OCI-LY7 (cell line): ENCODE results near the gene C2CD3. TPM values are rescaled to one million over a fixed set of nuclear protein-coding genes. Genes with fewer than 3 reads are reported as not detected.

Source experiments
- BruUV-seq: library from RNA; stranded (reverse); fragments of 400-500 nt; replicated peaks from 2 replicates; lab custom pipeline; 2021; lab: Mats Ljungman, UMichigan
- CTCF ChIA-PET: fragments of 300-600 bp; sonication (Branson Sonifier 250); formaldehyde crosslinking; loops from one replicate; lab custom pipeline; 2022; ENCODE audit warnings: antibody characterized with exemption; ENCODE audit not compliant: unreplicated experiment; lab: Charles Lee
- POLR2A ChIA-PET: fragments of 300-600 bp; sonication (Branson Sonifier 250); formaldehyde crosslinking; loops from one replicate; lab custom pipeline; 2022; ENCODE audit warnings: antibody characterized with exemption; lab: Charles Lee
- DNase-seq: peaks from one replicate; pipeline ENCODE4 v3.0.0-alpha.2; 2015; ENCODE audit warnings: low spot score
- H2AFZ ChIP-seq: fragments of 200-600 bp; sonication (generic), shearing (Covaris generic); 2 replicates; pipeline ENCODE4 v1.6.1; 2014; ENCODE audit warnings: mild to moderate bottlenecking, antibody characterized with exemption, low read length, moderate library complexity
- H3K27ac ChIP-seq: fragments of 200-600 bp; sonication (generic); 2 replicates; pipeline ENCODE4 v1.5.1; 2014; ENCODE audit warnings: mixed run types, low read depth, mild to moderate bottlenecking, moderate library complexity, low read length, inconsistent platforms; ENCODE audit not compliant: poor library complexity, severe bottlenecking
- H3K36me3 ChIP-seq: fragments of 200-600 bp; sonication (generic); 2 replicates; pipeline ENCODE4 v1.6.1; 2014; ENCODE audit warnings: mild to moderate bottlenecking, antibody characterized with exemption, low read length, moderate library complexity, mixed read lengths; ENCODE audit not compliant: insufficient read depth
- H3K4me1 ChIP-seq: fragments of 200-600 bp; sonication (generic); 2 replicates; pipeline ENCODE4 v1.5.1; 2014; ENCODE audit warnings: mild to moderate bottlenecking, low read length; ENCODE audit not compliant: insufficient read depth, poor library complexity, severe bottlenecking
- H3K4me2 ChIP-seq: fragments of 200-600 bp; sonication (generic); 2 replicates; pipeline ENCODE4 v1.6.1; 2014; ENCODE audit warnings: mild to moderate bottlenecking, low read length
- H3K4me3 ChIP-seq: fragments of 200-600 bp; sonication (generic); 2 replicates; pipeline ENCODE4 v1.5.1; 2014; ENCODE audit warnings: mild to moderate bottlenecking, low read depth, low read length; ENCODE audit not compliant: poor library complexity, severe bottlenecking
- H3K79me2 ChIP-seq: fragments of 200-600 bp; sonication (generic); 2 replicates; pipeline ENCODE4 v1.6.1; 2016; ENCODE audit warnings: low read depth, mild to moderate bottlenecking, low read length, moderate library complexity, mixed read lengths; ENCODE audit not compliant: insufficient read depth
- H3K9me2 ChIP-seq: fragments of 200-600 bp; sonication (generic); 2 replicates; pipeline ENCODE4 v1.6.1; 2016; ENCODE audit warnings: mild to moderate bottlenecking, low read length, mixed read lengths; ENCODE audit not compliant: insufficient read depth
- H3K9me3 ChIP-seq: fragments of 200-600 bp; sonication (generic); 2 replicates; pipeline ENCODE4 v1.6.1; 2014; ENCODE audit warnings: mild to moderate bottlenecking, mixed run types, low read length, mixed read lengths
- H4K20me1 ChIP-seq: fragments of 200-600 bp; sonication (generic); 2 replicates; pipeline ENCODE4 v1.6.1; 2014; ENCODE audit warnings: mild to moderate bottlenecking, antibody characterized with exemption, low read length, moderate library complexity, mixed read lengths; ENCODE audit not compliant: insufficient read depth
- EZH2phosphoT487 ChIP-seq: fragments of 200-600 bp; sonication (generic); IDR thresholded peaks from 2 replicates; pipeline ENCODE4 v1.6.1; 2018; ENCODE audit warnings: low read depth, borderline replicate concordance, mild to moderate bottlenecking, mixed run types, antibody characterized with exemption, low read length, moderate library complexity, mixed read lengths
- intact Hi-C: fragments of 100-400 bp; cut with micrococcal nuclease; formaldehyde crosslinking; loops from one replicate; pipeline ENCODE4 v1.10.0; 2022; ENCODE audit not compliant: unreplicated experiment
- total RNA-seq, 2 experiments: library from RNA; depleted of rRNA in 1 of 2; stranded (reverse); fragments of >200 nt in 1 of 2; shearing (Covaris generic) in 1 of 2; gene quantifications; 2 replicates each; pipeline ENCODE4 v1.2.3, GENCODE V29; 2014 to 2022
- TF ChIP-seq, protein P1 (sequence below): fragments of 200-600 bp; sonication (generic); conservative IDR thresholded peaks from 2 replicates; pipeline ENCODE4 v1.5.1; 2014; ENCODE audit warnings: mild to moderate bottlenecking, antibody characterized with exemption, low read length, moderate library complexity, mixed read lengths

Gene C2CD3
- total RNA-seq, 2 experiments from 2014 or later, result 29.2 to 32.1 TPM

DNA sequence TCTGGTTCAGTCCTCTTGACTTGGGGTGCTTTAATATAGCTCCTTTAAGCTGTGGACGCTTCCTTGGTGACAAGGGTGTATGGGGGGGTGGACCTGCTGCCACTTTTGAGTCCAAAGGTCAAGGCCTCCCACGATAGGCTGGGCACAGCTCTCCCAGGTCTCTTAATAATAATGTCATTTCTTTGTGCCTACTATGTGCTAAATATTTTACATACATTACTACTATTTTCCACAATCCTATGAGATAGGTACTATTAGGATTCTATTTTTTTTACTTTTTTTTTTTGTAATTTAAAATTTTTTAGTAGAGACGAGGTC lies 161.6 kb downstream of the C2CD3 start:
- H3K27ac ChIP-seq, result no peak overlapping the region
- intact Hi-C loops, result no loop called here
- H3K36me3 ChIP-seq, result no peaks in the 10 kb centered on the region
- no peaks in the 10 kb centered on the region for H3K9me3 ChIP-seq
- no peaks in the 10 kb centered on the region for H4K20me1 ChIP-seq
- H2AFZ ChIP-seq, result no peak overlapping the region
- TF ChIP-seq, protein P1, sequence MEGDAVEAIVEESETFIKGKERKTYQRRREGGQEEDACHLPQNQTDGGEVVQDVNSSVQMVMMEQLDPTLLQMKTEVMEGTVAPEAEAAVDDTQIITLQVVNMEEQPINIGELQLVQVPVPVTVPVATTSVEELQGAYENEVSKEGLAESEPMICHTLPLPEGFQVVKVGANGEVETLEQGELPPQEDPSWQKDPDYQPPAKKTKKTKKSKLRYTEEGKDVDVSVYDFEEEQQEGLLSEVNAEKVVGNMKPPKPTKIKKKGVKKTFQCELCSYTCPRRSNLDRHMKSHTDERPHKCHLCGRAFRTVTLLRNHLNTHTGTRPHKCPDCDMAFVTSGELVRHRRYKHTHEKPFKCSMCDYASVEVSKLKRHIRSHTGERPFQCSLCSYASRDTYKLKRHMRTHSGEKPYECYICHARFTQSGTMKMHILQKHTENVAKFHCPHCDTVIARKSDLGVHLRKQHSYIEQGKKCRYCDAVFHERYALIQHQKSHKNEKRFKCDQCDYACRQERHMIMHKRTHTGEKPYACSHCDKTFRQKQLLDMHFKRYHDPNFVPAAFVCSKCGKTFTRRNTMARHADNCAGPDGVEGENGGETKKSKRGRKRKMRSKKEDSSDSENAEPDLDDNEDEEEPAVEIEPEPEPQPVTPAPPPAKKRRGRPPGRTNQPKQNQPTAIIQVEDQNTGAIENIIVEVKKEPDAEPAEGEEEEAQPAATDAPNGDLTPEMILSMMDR, result no peak
- TF ChIP-seq EZH2phosphoT487, result no peak
- POLR2A ChIA-PET, result no interaction called here
- H3K9me2 ChIP-seq, result no peaks in the 10 kb centered on the region
- no peak overlapping the region for H3K4me2 ChIP-seq
- DNase-seq, result no peak
- BruUV-seq, result no TSS peak
- CTCF ChIA-PET, result no interaction called here
- no peaks in the 10 kb centered on the region for H3K79me2 ChIP-seq
- peaks cover 37% of the 10 kb centered on the region for H3K4me1 ChIP-seq
- no peak overlapping the region for H3K4me3 ChIP-seq

DNA sequence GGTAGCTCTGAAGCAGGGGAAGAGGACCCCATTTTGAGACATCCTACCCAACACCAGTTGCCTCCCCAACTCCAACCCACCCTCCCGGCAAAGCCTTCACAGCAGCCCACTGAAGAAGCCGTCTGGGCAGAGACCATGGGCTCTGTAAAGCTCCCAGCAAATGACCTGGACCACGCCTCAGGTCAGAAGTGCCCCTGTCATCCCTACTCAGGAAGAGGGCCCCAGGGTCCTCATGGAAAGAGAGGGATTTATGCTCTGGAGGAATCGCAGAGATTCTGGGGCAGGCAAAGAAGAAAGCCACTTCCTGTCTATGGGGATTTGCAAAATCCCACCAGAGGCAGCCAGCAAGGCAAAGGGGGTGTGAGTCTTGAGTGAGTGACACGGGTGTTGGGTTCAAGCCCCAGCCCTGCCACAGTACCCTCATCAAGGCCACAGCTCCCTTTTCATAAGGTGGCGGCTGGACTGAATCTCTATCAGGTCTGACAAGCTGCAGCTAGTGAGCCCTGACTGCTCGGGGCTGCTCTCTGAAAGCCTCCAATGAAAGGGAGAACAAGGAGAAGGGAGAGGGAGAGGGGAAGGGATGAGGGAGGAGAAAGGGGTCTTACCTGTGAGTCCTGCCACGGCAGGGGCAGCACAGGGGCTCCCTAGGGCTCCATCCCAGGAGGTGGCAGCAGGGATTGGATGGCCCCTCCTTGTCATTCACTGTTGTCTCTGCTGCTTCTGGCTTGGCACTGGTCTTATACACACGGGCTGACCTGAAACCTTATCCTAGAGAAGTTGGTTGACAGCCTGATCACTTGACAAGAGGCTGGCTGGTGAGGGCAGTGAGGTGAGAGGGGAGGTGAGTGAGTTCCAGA lies 162.2 kb downstream of the C2CD3 start, which contains the start of gene UCP3:
TSS of gene UCP3 (minus strand) at position 713 of the 857 bp plus-strand sequence. CDS start 2,043 bp downstream, outside the sequence.
- Histone ChIP-seq H4K20me1 (no peaks in the 10 kb centered on the region), H3K4me2 (no peak within 1 kb of the TSS), H3K9me3 (no peaks in the 10 kb centered on the region), H3K36me3 (no peaks in the 10 kb centered on the region), H3K79me2 (no peaks in the 10 kb centered on the region), H3K27ac (no peak within 1 kb of the TSS), H3K9me2 (no peaks in the 10 kb centered on the region), H3K4me3 (no peak within 1 kb of the TSS), H3K4me1 (peaks cover 37% of the 10 kb centered on the region), H2AFZ (no peak within 1 kb of the TSS)
- BruUV-seq, result no TSS peak
- intact Hi-C loops, result no loop called here
- TF ChIP-seq, protein P1, result no peak
- TF ChIP-seq EZH2phosphoT487, result no peak
- POLR2A ChIA-PET, result interaction anchor here (0.6 kb wide), 1 partner anchor 223 kb away, joined by 3 read pairs; no protein-coding TSS in a partner anchor
- CTCF ChIA-PET, result no interaction called here
- DNase-seq, result no peak
